NCI-H2171 (cell line): ENCODE data around the gene RNF13.

Experiments used
- DNase-seq: peaks from one replicate; lab custom pipeline; 2025; lab: John Stamatoyannopoulos, UW

Gene RNF13

GRCh38 chr3:149999421-149999820 is 186.4 kb downstream of the RNF13 start:
- DNase-seq, result peak; percentile 28

GRCh38 chr3:150000641-150001040 is 187.6 kb downstream of the RNF13 start:
- no peak for DNase-seq

GRCh38 chr3:150005243-150006112 is 192.5 kb downstream of the RNF13 start:
- DNase-seq, result no peak

- DNase-seq, result no peak
Observed at GRCh38 chr3:150006794-150007193, 193.8 kb downstream of the RNF13 start.
